ENCODE data around the gene SCNN1A. TPM values are rescaled to one million over a fixed set of nuclear protein-coding genes. Genes with fewer than 3 reads are reported as not detected.

Gene SCNN1A
- total RNA-seq, 1 experiment from 2014 or later, result 111 TPM

- H3K4me2 ChIP-seq (ENCODE audit: insufficient read depth, insufficient read length, low read length), result no peak overlapping the region
- no peak overlapping the region for H3K9ac ChIP-seq (ENCODE audit: extremely low read depth, insufficient read length, low read length)
- H2BK15ac ChIP-seq (ENCODE audit: low read depth, low read length), result no peak overlapping the region
- no peak overlapping the region for H3K4me3 Mint-ChIP-seq
- no peaks in the 10 kb centered on the region; a peak in 1 of 5 replicates for H3K9me3 Mint-ChIP-seq
- H3K4ac ChIP-seq (ENCODE audit: low read depth, low read length), result no peak overlapping the region
- H3K27ac Mint-ChIP-seq, result no peak overlapping the region
- no peak overlapping the region for H3K27ac ChIP-seq (ENCODE audit: insufficient read length, low read depth, low read length)
- H4K8ac ChIP-seq (replicated peaks; ENCODE audit: insufficient read length, low read depth, low read length), result no peak overlapping the region
- no peak overlapping the region for H3K56ac ChIP-seq (ENCODE audit: insufficient read length, low read depth, low read length)
- no peak overlapping the region for H3K14ac ChIP-seq (ENCODE audit: insufficient read depth, low read length)
- TF ChIP-seq CTCF (conservative IDR thresholded peaks at IDR 0.05), result no peak
- no peak overlapping the region for H4K91ac ChIP-seq (ENCODE audit: insufficient read length, low read depth, low read length)
- no peak overlapping the region for H2BK5ac ChIP-seq (ENCODE audit: insufficient read length, low read length)
- no peaks in the 10 kb centered on the region for H3K79me1 ChIP-seq (ENCODE audit: insufficient read depth, low read depth, low read length, poor library complexity, severe bottlenecking)
- H3K27me3 Mint-ChIP-seq (ENCODE audit: low read depth), result no peaks in the 10 kb centered on the region; the same call in none of the 2 replicates
- H2BK120ac ChIP-seq (ENCODE audit: low read depth, low read length, poor library complexity, severe bottlenecking), result no peak overlapping the region
- no peak overlapping the region for H2AK5ac ChIP-seq (ENCODE audit: insufficient read length, low read length)
- H3K18ac ChIP-seq (ENCODE audit: insufficient read length, low read depth, low read length), result no peak overlapping the region
- no peak overlapping the region for H4K5ac ChIP-seq (ENCODE audit: insufficient read length, low read depth, low read length)
- no peak overlapping the region for H2AFZ ChIP-seq (ENCODE audit: low read length)
- no peaks in the 10 kb centered on the region for H3K36me3 Mint-ChIP-seq (ENCODE audit: insufficient read depth in 1 of 3, low read depth in 3 of 3)
- no peaks in the 10 kb centered on the region for H3K79me2 ChIP-seq (ENCODE audit: insufficient read depth, low read length)
- no CpG with 5 or more reads among the region's 7 CpGs for WGBS (ENCODE audit: extremely low coverage, insufficient read length, low lambda C conversion rate)
- H2BK20ac ChIP-seq (ENCODE audit: low read depth, low read length, poor library complexity, severe bottlenecking), result no peak overlapping the region
- H3K4me1 ChIP-seq (ENCODE audit: insufficient read depth, low read length), result no peaks in the 10 kb centered on the region
- peaks cover 5 to 6% of the 10 kb centered on the region in 2 experiments; a peak in 3 of 4 replicates for H3K4me1 Mint-ChIP-seq
- H2BK12ac ChIP-seq (ENCODE audit: insufficient read length, low read depth, low read length), result no peak overlapping the region
- H3K27me3 ChIP-seq (ENCODE audit: insufficient read depth, low read length), result no peaks in the 10 kb centered on the region
- no peak for DNase-seq
- no peaks in the 10 kb centered on the region for H3K23me2 ChIP-seq (ENCODE audit: insufficient read length, low read depth, low read length, poor library complexity, severe bottlenecking)
- H3K23ac ChIP-seq (ENCODE audit: insufficient read length, low read depth, low read length), result no peak overlapping the region
- no peaks in the 10 kb centered on the region for H4K20me1 ChIP-seq (ENCODE audit: control insufficient read depth, insufficient read depth, insufficient read length)
- no peaks in the 10 kb centered on the region for H3K9me3 ChIP-seq (ENCODE audit: control insufficient read depth, low read depth, low read length)
- no peak overlapping the region for H3T11ph ChIP-seq (ENCODE audit: low read length)
These were observed 73.6 kb downstream of the SCNN1A start for GRCh38 chr12:6301721-6302120.

All from H9 (cell line).